Inferior parietal cortex (tissue), 1 donor: ENCODE measurements around the gene MIER2.

Experiments used
- DNase-seq: peaks from one replicate; pipeline ENCODE4 v3.0.0-alpha.2; 2016; ENCODE audit errors: extremely low spot score

The MIER2 gene

DNA sequence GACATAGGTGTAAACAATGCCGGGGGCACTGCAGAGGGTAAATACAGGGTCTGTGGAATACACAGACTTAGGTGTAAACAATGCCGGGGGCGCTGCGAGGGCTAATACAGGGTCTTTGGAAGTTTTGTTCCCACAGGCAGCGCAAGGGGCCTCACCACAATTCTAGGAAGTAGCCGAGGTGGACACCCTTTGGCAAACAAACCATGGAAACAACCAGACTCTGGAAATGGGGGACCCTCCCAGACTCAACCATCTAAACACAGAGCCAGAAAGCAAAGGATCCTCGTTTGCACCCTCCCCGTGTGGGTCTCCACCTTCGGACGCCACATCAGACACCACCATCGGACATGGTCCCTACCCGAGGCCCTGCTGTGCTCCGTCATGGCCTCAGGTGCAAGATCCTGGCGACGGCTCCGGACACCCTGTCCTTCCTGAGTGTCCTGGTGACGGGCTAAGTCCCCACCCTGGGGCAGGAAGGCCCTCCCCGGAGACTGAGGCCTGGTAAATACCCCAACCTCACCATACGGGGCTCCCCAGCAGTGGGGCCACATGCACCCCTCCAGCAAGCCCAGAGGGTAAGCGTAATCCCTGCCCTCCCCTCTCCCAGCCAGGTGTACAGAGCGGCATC is 36.7 kb downstream of the MIER2 start:
- no peak for DNase-seq

- no peak for DNase-seq
Observed at GRCh38 chr19:307111-307531, 37.5 kb downstream of the MIER2 start.

DNA sequence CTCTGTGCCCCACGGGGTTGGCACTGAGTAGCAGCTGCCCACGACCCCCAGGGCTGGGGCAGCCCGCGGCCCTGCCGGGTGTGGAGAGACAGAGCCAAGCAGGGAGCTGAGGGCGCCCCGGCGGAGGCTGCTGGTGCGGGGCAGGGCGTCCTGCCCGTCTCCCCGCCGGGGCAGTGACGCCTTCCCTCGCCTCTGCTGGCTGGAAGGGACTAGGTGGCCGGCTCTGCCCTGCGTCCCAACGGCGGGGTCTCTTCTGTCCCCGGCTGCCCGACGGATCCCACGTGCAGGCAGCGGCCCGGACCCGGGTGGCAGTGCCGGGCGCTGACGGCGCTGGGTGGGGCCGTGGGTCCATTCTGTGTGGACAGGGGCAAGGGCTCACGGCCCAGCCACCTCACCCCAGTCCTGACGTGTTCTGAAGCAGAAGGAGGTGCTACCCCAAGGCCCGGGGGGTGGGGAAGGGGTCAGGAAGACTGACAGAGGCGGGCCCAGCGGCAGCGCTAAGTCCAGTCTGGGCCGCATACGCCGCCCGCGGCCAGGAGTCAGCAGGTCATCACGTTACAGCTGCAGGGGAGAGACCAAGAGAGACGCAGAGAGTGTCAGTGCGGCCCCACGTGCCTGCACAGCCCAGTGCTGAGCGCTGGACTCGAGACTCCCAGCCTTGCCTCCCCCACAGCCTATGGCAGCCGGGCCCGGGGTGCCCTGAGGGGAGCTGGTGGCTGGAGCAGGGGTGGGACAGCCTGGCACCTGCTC is 38.3 kb downstream of the MIER2 start:
- DNase-seq: no peak

- DNase-seq: no peak
Observed at GRCh38 chr19:305240-306150, 39.1 kb downstream of the MIER2 start.

- no peak for DNase-seq
Observed at GRCh38 chr19:296476-297225, 47.9 kb downstream of the MIER2 start.

DNA sequence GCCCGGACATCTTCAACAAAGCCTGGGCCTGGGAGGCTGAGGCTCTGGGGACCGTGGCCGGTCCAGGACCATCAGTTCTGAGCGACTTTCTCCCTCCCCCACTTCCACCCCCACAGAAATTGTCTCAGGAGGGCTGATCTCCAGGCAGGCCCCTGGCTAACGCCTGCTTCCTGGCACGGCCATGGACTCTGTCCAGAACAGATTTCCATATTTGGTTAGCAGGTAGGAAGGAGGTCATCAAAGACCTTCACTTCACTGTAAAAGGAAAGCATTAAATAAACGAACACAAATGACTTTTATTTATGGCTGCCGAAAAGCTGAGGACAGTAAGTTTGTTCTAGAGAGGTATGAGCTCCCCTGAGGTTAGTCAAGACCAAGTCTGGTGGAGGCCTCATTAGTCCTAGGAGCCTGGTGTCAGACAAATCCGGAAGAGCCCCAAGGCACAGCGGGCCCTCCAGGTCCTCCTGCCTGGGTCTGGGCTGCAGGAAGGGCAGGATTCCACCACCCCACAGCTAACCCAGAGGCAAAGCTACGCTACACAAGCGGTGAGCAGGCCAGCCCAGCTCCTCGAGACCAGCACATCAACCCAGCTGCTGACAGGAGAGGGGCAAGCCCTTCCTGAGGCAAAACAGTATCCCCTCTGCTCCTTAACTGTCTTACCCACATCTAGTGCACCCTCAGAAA is 48.8 kb downstream of the MIER2 start:
- no peak for DNase-seq

DNA sequence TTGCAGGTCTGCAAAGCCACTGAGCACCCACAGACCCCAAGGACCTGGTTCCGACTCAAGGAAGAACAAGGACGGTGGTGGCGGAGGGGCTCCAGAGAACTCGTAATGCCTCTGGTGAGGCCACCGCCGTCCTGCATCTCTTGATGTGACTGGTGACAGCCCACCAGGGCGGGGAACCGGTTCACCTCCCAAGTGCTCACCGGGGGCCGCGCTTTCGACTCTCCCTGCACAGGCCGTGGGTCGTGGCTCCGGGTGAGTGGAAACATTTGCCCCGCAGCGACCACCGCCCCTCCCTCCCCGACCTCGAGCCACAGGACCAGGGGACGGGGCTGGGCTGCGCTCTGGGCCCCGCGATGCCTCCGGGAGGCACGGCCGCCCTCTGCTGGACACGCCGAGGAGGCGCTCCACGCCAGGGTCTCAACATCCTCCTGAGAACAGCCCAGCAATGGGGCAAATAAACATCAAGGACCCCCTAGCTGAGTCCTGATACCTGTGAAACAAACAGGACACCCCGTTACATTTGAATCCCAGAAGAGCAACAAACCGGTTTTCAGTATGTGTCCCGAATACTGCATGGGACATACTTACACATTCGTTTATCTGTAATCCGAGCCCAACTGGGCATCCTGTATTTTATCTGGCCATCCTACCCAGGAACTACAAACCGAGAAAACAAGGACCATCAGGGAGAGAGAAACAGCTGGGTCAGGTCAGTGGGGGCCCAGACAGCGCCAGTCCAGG is 49.5 kb downstream of the MIER2 start:
- peak; percentile 22 for DNase-seq

GRCh38 chr19:294341-294945 is 50.2 kb downstream of the MIER2 start:
- DNase-seq: no peak

DNA sequence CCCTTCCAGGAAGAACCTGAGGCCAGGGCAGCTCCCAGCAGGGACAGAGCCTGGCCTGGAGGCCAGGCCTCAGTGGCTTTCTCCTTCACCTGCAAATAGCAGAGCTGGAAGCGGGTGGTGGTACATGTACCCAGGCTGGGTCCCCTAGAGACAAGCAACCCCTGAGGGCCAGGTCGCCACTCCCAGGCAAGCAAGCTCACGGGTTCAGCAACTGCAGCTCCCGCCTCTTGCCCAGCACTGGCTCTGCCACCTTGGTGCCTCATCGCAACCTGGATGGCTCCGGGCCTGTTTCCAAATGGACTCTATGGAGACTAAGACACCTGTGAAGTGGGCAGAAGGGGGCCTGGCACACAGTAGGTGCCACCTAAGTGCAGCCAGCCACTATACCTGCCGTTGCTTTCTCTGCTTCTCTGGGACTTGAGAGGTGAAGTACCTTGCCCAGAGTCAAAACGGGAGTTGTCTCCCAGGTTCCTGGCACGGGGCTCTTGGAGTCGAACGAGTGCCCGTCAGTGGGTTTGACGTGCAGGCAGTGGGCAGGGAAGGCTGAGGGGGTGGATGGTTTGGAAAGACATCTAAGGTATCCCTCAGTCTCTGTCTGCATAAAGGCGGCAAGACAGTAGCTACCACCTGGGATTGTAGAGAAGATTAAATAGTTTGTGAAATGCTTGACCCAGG is 51.0 kb downstream of the MIER2 start:
- no peak for DNase-seq

- no peak for DNase-seq
Observed at GRCh38 chr19:292951-293350, 51.6 kb downstream of the MIER2 start.

- DNase-seq: no peak
Observed at GRCh38 chr19:292281-292884, 52.2 kb downstream of the MIER2 start.

- DNase-seq: no peak
Observed at GRCh38 chr19:291561-292280, 52.9 kb downstream of the MIER2 start.

GRCh38 chr19:291006-291521 is 53.5 kb downstream of the MIER2 start, which contains the start of gene PLPP2:
Gene PLPP2 (minus strand): TSS chr19:291403. CDS start chr19:291336, 67 bp downstream.
- peak; percentile 32 for DNase-seq

GRCh38 chr19:290372-291005 is 54.1 kb downstream of the MIER2 start:
- peak; percentile 69 for DNase-seq

DNA sequence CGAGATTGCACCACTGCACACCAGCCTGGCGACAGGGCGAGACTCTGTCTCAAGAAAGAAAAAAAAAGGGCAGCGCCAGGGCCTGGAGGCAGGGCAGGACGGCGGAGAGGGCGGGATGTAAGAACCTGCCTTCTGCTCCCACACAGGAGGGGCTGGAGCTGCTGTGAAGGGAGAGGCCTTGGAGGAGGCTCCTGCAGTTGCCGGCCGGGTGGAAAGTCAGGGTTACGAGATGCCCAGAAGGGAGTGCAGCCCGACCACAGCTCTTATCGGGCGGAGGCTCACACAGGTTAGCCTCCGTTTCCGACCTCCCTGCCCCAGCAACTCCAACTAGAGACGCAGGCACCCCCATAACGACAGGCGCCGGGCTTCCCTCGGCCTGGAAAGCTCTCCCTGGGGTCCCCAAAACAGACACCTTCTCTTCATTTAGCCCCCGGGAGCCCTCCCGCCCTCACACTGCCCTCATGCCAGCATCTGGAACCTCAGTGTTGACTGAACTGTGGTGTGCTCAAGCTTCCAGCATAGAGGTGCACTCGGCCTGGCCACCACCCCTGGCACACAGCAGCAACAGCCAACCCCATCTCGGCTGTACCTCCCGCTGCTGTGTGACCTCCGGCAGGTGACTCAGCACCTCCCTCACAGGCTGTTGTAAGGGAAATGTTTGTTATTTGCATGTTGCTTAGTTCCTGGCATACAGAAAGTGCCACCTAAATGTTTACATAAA is 54.8 kb downstream of the MIER2 start:
- DNase-seq: no peak

DNA sequence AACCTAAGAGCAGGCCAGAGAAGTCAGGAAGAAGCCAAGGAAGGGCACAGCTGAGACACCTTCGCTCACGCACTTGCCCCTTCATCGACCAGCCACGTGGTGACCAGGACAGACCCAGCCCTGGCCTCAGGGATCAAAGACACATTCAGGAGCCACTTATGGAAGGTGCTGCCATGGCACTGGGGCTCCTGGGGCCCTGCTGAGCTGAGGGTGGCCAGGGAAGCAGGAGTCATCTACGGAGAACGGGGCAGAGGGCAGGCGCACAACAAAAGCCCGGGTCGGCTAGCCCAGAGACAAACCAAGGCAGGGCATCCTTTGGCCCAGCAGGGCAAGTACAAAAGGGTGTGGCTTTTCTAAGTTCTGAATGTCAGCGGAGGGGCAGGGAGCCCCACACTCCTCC is 55.7 kb downstream of the MIER2 start:
- DNase-seq: no peak

GRCh38 chr19:287381-287871 is 57.2 kb downstream of the MIER2 start:
- no peak for DNase-seq
